DND-41 (cell line): Measurements from ENCODE around the gene TEC.

Experiments used
- CTCF ChIP-seq: IDR thresholded peaks from 2 replicates; pipeline ENCODE4 v1.5.1; 2012; ENCODE audit warnings: borderline replicate concordance, low read length, moderate library complexity, mild to moderate bottlenecking; ENCODE audit not compliant: poor library complexity, severe bottlenecking; ENCODE audit errors: extremely low read depth
- EZH2 ChIP-seq: IDR thresholded peaks from 3 replicates; pipeline ENCODE4 v1.6.1; 2012; ENCODE audit warnings: borderline replicate concordance, low read depth, mild to moderate bottlenecking, moderate library complexity, low read length, inconsistent platforms; ENCODE audit not compliant: severe bottlenecking

GRCh38 chr4:48193921-48194468 is 75.6 kb downstream of the TEC start:
- TF ChIP-seq CTCF (no peak), EZH2 (no peak)
